ENCODE measurements around the gene MKRN2.

GRCh38 chr3:12601072-12601471 is 44.2 kb downstream of the MKRN2 start:
- TF ChIP-seq GATA2 (IDR thresholded peaks at IDR 0.05; ENCODE audit: low read depth, low read length) (no peak), GATA3 (IDR thresholded peaks at IDR 0.05; ENCODE audit: low read depth, low read length) (no peak)

Data from SH-SY5Y (cell line).